T1000 (cell line): Measurements from ENCODE around the gene RAP1GAP2.

Experiments
- DNase-seq: peaks from one replicate; lab custom pipeline; 2025; ENCODE audit warnings: mixed read lengths; lab: John Stamatoyannopoulos, UW

The RAP1GAP2 gene

DNA sequence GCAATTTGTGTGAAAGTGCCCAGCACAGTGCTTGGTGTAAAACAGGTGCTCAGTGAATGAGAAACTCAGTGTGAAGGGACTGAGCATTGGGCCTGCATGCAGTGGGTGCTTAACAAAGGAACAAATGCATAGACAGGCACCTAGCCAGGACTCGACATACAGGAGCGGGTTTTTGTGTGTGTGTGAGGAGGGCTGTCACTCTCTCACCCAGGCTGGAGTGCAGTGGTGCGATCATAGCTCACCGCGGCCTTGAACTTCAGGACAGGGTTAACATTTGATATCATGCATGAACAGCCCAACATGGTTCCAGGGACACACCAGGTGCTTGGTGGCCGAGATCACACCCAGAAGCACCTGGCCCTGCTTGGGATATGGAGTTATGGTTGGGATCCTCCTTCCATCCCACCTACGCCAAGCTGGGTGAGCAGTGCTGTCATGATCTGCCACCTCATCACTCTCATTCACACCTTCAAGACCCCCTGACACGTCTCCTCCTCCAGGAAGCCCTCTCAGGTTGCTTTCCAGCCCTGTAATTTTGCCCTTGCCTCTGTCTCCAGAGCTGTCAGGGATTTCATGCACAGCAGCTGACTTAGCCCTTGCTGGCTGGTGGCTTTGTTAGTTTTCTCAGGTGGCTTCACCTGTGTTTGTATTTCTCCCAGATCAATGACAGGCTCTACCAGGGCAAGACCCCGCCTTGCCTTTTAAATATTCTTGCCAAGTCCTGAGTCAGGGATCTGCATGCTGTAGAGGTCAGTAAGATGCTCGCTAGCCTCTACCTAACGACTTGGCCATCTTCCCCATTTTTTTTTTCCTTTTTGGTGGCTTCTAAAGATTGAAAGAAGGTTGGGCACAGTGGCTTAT, 200.8 kb downstream of the RAP1GAP2 start:
- no peak for DNase-seq

DNA sequence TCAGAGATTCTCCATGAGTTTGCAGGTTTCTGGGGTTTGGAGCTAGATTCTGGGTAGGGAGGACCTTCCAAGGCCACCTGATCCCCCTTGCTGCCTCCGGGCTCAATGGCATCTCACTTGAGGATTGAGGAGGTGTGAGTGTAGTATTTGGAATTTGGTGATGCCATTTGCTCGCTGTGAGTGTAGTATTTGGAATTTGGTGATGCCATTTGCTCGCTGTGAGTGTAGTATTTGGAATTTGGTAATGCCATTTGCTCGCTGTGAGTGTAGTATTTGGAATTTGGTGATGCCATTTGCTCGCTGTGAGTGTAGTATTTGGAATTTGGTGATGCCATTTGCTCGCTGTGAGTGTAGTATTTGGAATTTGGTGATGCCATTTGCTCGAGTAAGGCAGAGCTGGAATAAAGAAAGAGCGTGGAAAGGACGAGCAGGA, 202.2 kb downstream of the RAP1GAP2 start:
- DNase-seq = peak; percentile 51

DNA sequence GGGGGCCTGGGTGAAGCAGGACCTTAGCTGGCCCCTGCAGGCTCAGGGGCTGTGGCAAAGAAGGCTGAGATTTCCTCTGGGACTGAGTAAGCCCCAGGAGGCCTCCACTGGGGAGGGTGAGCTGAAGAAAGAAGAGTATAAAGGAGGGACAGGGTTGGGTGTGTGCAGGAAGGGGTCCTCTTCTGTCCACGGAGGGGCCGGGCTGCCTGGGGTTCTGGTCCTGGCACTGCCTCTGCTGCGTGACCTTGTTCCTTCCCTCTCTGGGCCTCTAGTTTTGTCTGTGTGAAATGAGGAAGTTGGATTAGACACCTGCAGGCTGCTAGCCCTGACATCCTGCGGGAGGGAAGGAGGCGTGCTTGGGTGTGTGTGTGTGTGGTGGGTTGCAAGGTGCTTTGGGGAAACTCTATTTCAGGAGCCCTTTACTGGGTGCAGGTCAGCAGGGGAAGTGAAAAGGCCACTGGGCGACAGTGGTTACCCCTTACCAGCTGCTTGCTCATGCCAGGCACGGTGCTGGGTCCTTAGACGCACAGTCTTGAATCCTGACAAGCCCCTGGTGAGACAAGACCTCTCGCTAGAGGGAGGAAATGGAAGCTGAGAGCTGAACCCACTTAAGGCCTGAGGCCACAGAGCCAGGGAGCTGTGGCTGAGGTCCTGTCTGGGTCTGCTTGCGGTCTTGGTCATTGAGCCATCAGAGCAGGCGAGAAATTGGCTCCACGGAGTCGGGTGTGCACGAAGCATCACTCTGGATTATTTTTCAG, 206.5 kb downstream of the RAP1GAP2 start:
- no peak for DNase-seq

DNA sequence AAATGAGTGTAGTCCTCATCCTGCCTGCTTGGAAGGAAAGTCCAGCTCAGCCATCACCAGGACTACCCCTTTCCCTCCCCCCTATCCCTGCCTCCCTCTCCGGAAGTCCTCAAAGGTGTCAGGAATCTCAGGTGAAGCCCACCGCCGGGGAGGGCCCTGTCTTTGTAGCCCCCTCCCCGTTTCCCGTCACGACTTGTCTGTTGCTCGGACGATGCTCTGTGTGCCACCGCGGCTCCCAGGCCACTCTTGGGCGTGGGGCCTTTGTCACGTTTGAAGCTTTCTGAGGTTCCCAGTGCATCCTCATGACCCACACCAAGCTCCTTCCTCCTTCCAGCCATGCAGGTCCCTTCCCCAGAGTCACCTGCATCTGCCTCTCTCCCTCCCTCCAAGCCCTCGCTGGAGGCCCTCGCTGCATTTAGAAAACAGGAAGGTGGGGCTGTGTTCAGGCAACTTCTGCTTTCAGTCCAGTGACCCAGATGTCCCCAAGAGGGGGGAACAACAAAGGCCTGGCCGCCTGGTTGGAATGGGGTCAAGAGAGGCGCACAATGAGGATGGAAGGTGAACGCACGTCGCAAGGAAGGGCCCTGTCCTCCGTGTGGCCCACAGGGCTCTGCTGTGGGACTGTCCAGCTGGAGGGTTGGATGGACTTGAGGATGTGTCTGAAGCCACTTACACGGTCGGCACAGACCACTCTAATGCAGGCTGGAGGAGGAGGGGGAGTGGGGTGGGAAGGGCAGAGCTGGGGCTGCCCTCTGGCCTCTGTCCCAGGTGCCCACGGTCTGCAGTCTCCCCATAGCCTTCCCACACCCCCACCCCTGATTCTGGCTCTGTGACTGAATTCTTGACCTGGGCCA, 207.3 kb downstream of the RAP1GAP2 start:
- DNase-seq = no peak

DNA sequence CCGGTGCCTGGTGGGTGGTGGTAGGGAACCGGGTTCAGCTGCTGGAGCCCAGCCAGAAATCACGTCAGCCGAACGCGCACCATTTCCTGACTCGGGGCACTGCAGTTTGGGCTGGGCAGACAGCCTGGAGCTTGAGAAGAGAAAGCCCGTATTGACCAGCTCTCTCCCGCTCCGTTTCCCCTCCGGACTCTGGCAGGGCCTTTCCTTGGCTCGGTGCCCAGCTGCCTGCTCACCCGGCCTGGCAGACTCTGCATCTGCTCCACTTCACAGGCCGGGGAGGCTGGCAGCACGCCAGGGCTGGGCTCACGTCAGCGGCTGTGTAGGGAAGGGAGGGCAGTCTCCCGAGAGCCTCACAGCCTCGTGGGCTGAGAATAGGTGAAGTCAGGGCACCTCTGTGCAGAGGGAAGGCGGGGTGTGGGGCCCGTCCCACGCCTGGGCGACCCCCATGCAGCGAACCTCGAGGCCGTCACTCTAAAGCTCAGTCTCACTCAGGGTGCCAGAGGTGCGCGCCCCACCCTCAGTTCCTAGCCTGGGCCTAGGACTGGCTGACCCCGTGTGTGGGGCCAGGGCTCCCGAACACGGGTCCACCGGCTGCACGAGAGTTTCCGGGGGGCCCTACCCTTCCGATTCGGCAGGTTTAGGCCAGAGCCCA, 208.0 kb downstream of the RAP1GAP2 start:
- DNase-seq = peak; percentile 95

DNA sequence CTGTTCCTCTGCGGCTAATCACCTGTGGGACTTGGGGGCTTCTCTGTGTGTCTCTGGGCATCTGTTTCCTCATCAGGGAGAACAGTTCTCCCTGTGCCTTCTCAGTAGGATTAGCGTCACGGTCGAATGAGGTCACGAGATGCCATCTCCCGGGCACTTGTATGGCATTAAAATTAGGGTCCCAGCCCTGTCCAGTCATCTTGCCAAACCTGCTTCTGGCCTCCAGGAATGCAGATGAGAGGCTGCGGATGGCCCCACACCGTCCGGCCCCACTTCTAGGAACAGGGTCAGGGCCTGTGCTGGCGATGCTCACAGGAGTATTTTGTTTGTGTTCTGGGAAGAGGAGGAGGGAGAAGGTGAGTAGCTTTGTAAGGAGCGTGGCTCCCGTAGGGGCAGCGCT, 208.7 kb downstream of the RAP1GAP2 start:
- DNase-seq = no peak

DNA sequence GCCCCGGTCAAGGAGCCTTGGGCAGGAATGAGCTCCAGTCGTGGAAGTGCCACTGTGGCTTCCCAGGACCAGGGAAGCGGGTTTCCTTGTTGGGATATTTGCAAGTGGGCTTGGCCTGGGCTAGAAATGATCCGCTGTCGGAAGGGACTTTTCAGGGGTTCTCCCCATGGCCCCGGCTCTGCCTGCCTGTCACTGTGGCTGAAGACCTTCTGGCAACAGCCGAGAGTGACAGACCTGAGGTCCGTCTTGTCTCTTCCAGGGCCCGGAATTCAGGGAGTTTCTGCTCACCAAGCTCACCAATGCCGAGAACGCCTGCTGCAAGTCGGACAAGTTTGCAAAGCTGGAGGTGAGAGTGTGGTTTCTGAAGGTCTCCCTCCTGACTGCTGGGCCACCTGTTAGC, 209.5 kb downstream of the RAP1GAP2 start:
- no peak for DNase-seq

DNA sequence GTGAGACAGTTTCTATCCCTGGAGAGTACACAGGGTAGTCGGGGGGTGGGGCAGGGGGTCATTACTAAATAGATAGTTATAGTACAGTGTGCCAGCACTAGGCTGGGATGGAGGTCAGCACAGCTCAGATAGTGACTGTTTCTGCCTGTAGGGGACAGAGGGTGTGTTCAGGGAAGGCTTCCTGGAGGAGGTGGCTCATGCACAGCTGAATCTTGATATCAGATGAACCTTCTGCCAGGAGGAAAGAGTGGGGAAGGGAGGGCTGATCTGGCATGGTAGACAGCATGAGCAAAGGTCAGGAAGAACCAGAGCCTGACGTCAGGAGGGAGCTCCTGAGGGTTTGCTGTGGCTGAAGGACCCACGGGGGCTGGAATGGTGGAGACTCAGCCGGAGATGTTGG, 210.6 kb downstream of the RAP1GAP2 start:
- no peak for DNase-seq

DNA sequence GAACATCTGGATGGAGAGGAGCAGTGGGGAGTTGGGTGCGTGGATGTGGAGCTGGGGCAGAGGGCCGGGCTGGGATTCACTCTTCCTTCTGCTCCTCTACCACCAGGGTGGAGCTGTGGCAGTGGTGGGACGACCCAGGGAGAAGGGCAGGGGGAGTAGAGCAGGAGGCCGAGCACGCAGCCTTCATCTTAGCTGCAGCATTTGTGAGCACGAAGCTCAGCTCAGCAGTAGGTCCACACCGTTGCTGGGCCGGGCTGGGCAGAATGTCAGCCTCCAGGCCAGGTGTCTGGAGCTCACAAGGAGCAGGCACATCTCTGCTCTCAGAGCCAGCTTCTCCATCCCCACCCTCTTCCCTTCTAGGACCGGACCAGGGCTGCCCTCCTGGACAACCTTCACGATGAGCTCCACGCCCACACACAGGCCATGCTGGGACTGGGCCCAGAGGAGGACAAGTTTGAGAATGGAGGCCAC, 211.4 kb downstream of the RAP1GAP2 start:
- no peak for DNase-seq

DNA sequence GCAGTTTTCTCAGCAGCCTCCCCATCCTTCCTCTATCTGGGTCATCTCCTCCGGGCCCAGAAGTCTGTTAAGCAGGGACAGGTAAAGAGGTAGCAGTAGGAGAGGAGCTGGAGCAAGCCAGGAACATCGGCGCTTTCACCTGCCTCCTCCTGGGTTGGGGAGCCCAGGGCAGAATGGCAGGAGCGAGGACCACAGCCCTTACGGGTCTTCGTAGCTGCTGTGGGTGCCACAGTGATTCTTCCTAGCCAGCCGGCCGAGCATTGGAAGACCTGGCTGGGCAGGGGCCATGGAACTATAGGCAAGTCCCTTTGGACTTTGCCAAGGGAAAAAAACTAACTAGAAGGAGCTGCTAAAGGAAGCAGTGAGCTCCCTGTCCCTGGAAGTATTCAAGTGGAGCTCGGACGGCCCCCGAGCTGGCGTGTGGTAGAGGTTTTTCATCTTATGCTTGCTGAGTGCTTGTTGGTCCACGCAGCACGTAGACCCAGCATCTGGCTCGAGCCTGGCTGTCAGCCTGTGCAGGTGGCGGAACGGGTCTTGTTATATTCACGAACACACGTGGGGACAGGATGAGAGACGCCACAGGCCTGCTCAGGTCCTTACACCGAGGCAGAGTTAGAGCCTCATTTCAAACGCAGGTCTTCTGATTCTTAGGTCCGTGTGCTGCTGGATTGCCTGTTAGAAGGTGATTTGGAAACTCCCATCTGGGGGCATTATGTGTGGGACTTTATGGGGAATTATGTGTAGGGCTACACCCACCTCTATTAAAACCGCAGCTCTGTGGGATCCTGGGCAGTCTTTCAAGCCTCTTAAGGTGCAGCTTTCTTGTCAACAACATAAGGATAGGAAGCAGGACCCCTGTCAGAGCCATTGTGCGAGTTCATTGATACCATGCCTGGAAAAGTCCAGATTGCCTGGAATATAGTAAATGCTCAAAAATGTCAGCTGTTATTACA, 212.4 kb downstream of the RAP1GAP2 start:
- no peak for DNase-seq

DNA sequence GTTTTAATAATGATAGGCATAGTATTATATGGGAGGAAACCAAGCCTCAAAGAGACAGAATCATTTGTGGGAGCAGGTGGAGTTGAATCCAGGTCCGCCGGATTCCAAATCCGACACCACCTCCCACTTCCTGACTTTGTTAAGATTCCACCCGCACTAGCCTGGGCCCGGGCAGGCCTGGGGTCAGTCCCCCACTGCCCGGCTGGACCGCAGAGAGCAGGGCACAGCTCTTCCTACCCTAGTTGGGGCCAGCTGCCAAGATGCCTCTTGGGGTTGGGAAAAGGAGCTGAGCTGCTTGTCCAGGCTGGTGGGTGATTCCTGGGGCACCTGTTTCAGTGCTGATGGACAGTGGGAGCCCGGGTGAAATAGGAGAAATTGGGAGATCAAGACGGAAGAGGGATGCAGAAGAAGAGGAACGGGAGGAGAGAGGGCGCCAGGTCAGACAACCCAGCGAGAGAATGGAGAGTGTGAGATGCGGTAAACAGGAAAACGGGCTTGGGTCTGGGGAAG, 213.2 kb downstream of the RAP1GAP2 start:
- no peak for DNase-seq

DNA sequence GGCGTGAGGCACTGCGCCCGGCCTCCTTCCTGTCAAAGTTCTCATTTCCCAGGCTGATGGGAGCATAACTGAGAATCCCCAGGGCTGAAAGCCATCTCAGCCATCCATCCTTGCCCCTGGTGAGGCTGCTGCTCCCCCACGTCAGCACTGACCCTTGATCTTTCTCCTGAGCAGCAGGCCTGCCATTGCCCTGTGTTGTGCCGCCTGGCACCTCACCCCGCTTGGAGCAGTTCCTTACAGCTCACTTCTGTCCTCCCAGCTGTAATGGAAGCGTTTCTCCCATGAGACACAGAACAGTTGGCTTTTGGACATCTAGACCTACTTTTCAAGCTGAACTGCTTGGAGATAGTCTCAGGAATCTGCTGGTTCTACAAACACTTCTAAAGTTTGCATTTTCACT, 215.7 kb downstream of the RAP1GAP2 start:
- DNase-seq = no peak

DNA sequence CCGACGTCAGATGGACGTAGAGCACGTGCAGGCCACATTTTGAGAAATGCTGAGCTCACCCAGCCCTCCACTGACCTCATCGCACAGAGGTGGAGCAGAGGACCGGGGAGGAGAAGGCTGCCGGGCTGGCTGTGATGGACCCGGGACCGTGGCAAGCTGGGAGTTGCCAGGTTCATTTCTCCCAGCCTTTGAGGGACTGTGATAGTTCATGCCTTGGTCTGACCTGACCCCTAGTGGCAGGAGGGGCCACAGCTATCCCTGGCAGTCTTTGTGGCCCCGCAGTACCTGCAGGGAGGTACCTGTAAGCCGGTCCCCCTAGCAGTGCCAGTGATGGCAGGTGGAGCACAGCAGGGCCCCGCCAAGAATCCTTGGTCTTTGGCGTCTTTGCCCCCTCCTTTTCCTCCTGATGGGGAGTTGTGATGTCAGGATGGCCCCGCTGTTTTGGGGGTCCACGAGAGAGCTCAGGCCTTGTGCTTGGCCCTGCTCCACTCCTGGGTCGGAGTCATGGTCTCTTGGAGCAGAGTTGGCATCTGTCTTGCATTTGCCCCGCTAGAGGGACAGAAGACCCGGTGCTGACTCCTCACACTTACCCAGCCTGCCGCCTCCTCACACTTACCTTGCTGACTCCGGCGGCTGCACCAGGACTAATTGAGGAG, 216.8 kb downstream of the RAP1GAP2 start:
- DNase-seq = no peak

DNA sequence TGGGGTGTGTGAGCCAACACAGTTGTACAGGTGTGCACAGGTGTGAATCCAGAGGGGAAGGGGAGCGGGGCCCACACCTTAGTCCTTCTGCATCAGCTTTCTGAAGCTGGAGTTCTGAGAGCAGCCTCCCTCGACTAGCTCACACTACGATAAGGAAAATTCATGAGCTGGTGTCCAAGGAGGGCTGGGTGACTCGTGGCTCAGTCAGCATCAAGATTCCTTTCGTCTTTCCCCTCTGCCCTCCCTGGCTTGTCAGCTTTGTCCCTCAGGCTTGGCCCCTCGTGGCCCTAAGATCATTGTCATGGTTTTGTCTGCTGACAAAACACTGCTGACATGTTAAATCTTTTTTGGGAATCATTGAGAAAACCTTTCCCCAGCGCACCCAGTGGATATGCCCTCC, 219.7 kb downstream of the RAP1GAP2 start:
- DNase-seq = no peak

DNA sequence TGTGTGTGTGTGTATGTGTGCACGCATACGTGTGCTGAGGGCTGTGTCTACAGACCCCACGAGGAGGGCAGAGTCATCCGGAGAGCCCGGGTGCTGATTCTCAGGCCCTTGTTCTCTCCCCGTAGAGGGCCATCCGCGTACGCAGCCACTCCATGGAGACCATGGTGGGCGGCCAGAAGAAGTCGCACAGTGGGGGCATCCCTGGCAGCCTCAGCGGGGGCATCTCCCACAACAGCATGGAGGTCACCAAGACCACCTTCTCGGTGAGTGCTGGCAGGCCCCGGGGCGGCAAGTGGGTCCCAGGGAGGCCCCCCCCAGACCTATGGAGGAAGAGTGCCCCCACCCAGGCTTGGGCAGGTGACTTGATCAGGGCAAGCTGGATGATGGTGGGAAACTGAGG, 221.7 kb downstream of the RAP1GAP2 start:
- no peak for DNase-seq

DNA sequence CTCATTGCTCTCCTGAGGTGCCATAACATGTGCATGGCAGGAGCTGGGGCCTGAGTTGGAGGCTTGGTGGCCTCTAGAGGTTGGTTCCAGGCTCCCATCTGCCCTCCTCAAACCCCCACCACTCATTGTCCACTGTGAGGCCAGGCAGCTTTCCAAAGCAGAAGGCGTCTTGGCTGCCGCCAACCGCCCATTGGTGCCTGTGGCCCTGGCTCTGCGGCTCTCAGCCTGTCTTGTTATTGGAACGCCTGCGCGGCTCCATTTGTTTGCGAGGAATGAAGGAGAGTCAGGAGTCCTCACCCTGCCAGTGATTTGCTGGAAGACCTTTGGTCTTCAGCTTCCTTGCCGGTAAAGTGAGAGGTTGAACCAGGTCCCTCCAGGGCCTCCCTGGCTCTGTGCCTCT, 223.5 kb downstream of the RAP1GAP2 start:
- DNase-seq = no peak

DNA sequence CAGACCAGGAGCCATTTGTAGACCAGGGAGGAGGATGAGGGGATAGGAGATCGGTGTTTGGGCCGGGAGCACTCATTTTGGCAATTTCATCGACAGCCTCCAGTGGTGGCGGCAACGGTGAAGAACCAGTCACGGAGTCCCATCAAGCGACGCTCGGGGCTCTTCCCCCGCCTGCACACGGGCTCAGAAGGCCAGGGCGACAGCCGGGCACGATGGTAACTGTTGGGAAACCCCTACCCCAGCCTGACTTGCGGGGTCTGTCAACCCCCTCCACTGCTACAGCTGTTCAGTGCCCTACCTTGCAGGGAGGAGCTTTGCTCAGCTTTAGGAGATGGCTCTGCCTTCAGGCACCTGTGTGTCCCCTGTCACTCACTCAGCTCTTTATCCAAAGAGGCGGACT, 224.1 kb downstream of the RAP1GAP2 start:
- no peak for DNase-seq

DNA sequence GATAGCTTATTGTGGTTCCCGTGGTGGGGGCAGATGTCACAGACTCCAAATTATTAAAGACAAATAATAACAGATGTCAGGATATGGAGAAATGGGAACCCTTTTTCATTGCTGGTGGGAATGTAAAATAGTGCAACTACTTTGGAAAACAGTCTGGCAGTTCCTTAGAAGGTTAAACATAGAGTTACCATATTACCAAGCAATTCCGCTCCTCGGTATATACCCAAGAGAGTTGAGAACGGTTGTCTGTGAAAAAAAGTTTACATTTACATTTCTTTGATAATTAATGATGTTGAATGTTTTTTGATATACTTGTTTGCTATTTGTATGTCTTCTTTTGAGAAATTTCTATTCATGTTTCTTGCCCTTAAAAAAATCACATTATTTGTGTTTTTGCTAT, 226.0 kb downstream of the RAP1GAP2 start:
- DNase-seq = no peak

DNA sequence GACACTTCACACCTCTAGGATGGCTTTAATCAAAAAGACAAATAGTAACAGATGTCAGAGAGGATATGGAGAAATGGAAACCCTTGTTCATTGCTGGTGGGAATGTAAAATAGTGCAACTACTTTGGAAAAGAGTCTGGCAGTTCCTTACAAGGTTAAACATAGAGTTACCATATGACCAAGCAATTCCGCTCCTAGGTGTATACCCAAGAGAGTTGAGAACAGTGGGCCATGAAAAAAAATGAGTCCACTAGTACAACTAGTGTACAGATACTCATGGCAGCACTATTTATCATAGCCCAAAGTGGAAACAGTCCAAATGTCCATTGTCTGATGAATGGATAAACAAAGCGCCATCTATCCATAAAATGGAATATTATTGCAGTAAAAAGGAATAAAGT, 228.1 kb downstream of the RAP1GAP2 start:
- no peak for DNase-seq
